HUES6 (cell line): Measurements from ENCODE around the gene TSPAN16.
A peak's percentile ranks its signal among the peaks of the same experiment; 100 is the strongest.
"Not testable (repeated sequence)": the region's sequence is repeated elsewhere in the genome, so short reads cannot be mapped to it uniquely, and the experiment has no call there.

ENCODE experiments used
- H3K27ac ChIP-seq: 2 replicates; pipeline ENCODE4 v1.7.0; 2013; ENCODE audit warnings: low read depth, mild to moderate bottlenecking, low read length, inconsistent platforms
- H3K27me3 ChIP-seq: 2 replicates; pipeline ENCODE4 v1.6.1; 2013; ENCODE audit warnings: low read length; ENCODE audit not compliant: control insufficient read depth, insufficient read depth
- H3K36me3 ChIP-seq: 2 replicates; pipeline ENCODE4 v1.6.1; 2013; ENCODE audit warnings: low read length; ENCODE audit not compliant: control insufficient read depth, insufficient read depth
- H3K4me1 ChIP-seq: 2 replicates; pipeline ENCODE4 v1.6.1; 2013; ENCODE audit warnings: low read length; ENCODE audit not compliant: control insufficient read depth, insufficient read depth
- H3K4me3 ChIP-seq: 2 replicates; pipeline ENCODE4 v1.5.1; 2013; ENCODE audit warnings: low read depth, low read length
- H3K9ac ChIP-seq: one replicate; pipeline ENCODE4 v1.6.1; 2013; ENCODE audit warnings: mild to moderate bottlenecking, low read length
- H3K9me3 ChIP-seq: 2 replicates; pipeline ENCODE4 v1.6.1; 2013; ENCODE audit warnings: low read depth, low read length; ENCODE audit not compliant: control insufficient read depth, insufficient read depth

Gene TSPAN16

DNA sequence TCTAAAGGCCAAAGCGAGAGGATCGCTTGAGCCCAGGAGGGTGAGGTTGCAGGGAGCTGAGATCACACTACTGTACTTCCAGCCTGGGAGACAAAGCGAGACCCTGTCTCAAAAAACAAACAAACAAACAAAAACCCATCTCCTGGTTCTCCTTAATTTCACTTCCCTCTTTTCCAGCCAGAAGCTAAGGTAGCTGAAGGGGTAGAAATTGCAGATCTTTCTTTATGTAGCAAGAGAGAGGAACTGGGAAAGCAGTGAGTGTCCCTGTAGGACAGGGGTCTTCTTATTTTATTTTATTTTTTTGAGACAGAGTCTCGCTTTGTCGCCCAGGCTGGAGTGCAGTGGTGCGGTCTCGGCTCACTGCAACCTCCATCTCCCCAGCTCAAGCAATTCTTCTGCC lies 4.5 kb upstream of the TSPAN16 start:
- Histone ChIP-seq H3K36me3 (no peaks in the 10 kb centered on the region), H3K9me3 (no peaks in the 10 kb centered on the region), H3K4me1 (peaks cover 3% of the 10 kb centered on the region; the same call in 1 of the 2 replicates), H3K9ac (no peak overlapping the region), H3K27ac (no peak overlapping the region), H3K27me3 (no peaks in the 10 kb centered on the region), H3K4me3 (no peak overlapping the region)

DNA sequence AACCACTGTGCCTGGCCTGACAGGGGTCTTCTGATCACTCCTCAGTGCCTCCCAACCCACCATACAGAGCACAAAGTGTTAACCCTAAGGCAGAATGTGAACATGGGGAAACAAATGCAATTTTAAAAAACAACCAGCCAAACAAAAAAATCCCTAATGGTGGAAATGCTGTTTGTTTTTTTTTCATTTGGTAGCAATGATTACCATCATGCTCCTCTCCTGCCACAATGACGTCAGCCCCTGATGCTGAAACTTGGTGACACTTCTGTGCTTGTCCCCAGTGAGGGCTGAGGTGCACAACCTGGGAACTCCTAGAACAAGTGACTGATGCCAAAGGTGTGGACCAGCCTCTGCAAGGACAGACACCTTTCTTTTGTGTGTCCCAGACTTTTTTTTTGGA lies 4.0 kb upstream of the TSPAN16 start:
- Histone ChIP-seq H3K9me3 (no peaks in the 10 kb centered on the region), H3K9ac (no peak overlapping the region), H3K36me3 (no peaks in the 10 kb centered on the region), H3K27me3 (no peaks in the 10 kb centered on the region), H3K4me3 (no peak overlapping the region), H3K4me1 (peaks cover 3% of the 10 kb centered on the region; the same call in 1 of the 2 replicates), H3K27ac (no peak overlapping the region)

DNA sequence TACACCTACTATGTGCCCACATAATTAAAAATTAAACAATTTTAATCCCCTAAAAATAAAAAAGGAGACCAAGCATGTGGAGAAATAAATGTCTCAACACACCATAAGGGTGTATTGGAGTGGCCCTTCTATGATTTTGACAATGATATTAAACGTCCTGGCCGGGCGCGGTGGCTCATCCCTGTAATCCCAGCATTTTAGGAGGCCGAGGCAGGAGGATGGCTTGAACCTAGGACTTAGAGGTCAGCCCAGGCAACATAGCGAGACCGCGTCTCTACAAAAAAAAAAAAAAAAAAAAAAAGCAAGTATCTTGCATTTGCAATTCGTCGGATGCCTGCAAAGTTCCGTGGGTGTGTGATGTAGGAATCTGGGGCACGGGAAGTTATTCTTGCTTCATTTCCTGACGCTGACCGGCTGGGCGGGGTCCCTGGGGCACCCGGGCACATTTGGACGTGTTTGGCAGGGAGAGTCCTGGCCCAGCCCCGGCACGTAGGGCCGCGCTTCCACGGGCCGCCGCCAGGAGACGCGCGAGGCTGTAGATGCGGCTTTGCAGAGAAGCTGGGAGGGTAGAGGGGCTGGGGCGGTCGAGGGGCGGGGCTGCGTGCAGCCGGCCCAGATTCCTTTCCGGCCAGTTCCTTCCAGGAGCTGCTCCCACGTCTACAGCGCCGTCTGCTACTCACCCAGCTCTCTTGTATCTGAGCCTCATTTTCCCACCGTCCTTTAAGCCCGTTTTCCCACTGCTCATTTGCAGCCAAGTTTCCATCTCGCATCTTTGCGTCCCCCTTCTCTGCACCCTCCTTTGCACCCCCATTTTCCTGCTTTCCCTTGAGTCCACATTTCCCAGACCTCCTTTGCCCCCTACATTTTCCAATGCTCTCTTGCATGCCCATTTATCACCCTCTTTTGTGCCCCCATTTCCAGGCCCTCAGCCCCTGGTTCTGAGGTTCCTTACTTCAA lies 2.2 kb upstream of the TSPAN16 start:
- H3K36me3 ChIP-seq, result no peaks in the 10 kb centered on the region
- peak overlapping the region; percentile 35 for H3K4me3 ChIP-seq
- no peaks in the 10 kb centered on the region for H3K9me3 ChIP-seq
- peaks cover 3% of the 10 kb centered on the region; the same call in 1 of the 2 replicates for H3K4me1 ChIP-seq
- no peak overlapping the region for H3K27ac ChIP-seq
- no peak overlapping the region for H3K9ac ChIP-seq
- no peaks in the 10 kb centered on the region for H3K27me3 ChIP-seq

DNA sequence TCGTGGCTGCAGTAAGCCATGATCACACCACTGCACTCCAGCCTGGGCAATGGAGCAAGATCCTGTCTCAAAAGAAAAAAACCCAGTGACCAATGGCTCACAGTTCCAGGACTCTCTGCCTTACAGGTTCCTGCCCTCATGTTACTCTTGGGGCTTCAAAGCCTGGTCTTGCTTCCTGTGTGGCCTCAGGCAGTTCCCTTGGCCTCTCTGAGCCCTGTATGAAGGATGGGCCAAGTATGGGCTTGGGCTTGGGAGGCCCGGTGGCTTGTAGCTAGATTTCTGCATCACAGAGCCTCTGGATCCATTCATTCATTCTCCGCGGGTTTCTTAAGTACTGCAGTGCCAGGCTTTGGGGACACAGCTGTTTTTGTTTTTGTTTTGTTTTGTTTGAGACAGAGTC lies 780 bp upstream of the TSPAN16 start:
- H3K27ac ChIP-seq, result no peak overlapping the region

DNA sequence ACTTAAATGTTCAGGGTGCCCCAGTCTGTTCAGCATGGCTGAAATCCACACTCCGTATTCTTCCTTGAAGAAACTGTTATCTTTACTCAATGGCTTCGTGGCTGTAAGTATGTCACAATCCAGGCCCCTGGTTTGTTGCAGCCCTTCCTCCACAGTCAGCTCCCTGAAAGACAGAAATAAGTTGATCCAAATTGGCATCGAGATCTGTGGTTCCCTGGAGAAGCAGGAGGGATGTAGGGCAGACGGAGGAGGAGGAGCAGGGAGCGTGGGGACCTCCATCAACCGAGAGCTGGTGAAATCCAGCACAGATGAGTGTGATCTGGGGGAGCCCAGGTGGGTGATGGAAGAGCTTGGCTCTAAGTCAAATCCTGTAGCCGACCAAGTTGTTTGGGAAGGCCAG lies 304 bp downstream of the TSPAN16 start:
- H3K9me3 ChIP-seq, result no peaks in the 10 kb centered on the region
- no peak overlapping the region for H3K9ac ChIP-seq
- no peaks in the 10 kb centered on the region; the same call in 1 of the 2 replicates for H3K27me3 ChIP-seq
- H3K4me3 ChIP-seq, result no peak overlapping the region
- H3K27ac ChIP-seq, result no peak overlapping the region
- H3K36me3 ChIP-seq, result no peaks in the 10 kb centered on the region
- H3K4me1 ChIP-seq, result peaks cover 3% of the 10 kb centered on the region; the same call in 1 of the 2 replicates

More for the DNA sequence above, 780 bp upstream of the TSPAN16 start:
- Histone ChIP-seq H3K27me3 (no peaks in the 10 kb centered on the region; the same call in 1 of the 2 replicates), H3K36me3 (no peaks in the 10 kb centered on the region), H3K9ac (no peak overlapping the region), H3K4me1 (peaks cover 3% of the 10 kb centered on the region; the same call in 1 of the 2 replicates), H3K4me3 (no peak overlapping the region), H3K9me3 (no peaks in the 10 kb centered on the region)

DNA sequence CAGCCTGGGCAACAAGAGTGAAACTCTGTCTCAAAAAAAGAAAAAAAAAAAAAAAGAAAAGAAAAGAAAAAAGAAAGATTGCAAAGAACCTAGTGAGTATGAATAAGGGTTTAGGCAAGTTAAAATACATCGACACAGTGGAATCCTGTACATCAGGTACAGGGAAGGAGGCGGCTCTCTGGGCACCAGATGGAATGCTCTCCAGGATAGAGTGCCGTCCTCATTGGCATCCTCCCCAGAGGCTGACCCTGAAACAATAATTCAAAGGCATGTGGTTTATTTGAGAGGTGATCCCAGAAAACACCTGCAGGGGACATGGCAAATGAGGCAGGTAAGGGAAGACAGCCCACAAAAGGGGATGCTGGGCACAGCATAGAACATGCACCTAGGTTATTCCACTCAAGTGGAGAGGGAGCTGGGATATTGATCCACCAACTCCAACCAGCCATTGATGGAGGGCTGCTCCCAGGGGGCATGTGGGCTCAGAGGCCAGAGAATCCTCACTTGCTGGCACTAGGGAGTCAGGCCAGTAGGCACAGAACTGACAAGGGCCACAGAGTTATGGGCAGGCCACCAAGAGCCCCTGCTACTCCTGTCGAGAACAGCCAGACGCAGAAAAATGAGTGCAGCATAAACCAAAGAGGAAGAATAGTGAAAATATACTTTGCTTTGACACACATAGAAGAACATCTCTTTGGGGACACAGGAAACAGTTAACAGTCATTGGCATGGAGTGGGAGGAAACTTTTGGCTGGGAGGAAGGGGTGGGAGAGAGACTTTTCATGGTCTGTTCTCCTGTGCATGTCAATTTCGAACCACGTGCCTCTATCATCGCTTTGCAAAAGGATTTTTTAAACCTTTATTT lies 4.2 kb downstream of the TSPAN16 start:
- H3K27me3 ChIP-seq, result no peaks in the 10 kb centered on the region; the same call in 1 of the 2 replicates
- H3K9me3 ChIP-seq, result no peaks in the 10 kb centered on the region
- no peaks in the 10 kb centered on the region for H3K4me1 ChIP-seq
- no peak overlapping the region for H3K9ac ChIP-seq
- H3K4me3 ChIP-seq, result no peak overlapping the region
- H3K36me3 ChIP-seq, result no peaks in the 10 kb centered on the region
- no peak overlapping the region for H3K27ac ChIP-seq

DNA sequence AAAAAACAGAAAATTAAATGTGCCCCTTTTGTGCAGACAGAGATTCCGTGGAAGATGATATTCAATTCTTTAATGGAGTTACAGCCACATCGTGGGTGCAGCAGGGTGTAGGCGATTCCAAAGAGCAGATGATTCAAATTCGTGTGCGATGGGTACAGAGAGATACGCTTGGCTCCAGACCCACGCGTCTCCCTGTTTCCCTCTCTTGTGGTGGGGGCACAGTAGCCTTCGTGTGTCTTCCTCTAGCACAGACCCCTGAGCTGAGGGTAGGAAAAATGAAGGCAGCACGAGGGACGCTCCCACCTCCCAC lies 4.8 kb downstream of the TSPAN16 start:
- Histone ChIP-seq H3K4me3 (no peak overlapping the region), H3K27me3 (no peaks in the 10 kb centered on the region; the same call in 1 of the 2 replicates), H3K9ac (no peak overlapping the region), H3K9me3 (no peaks in the 10 kb centered on the region), H3K36me3 (no peaks in the 10 kb centered on the region), H3K4me1 (no peaks in the 10 kb centered on the region), H3K27ac (no peak overlapping the region)

DNA sequence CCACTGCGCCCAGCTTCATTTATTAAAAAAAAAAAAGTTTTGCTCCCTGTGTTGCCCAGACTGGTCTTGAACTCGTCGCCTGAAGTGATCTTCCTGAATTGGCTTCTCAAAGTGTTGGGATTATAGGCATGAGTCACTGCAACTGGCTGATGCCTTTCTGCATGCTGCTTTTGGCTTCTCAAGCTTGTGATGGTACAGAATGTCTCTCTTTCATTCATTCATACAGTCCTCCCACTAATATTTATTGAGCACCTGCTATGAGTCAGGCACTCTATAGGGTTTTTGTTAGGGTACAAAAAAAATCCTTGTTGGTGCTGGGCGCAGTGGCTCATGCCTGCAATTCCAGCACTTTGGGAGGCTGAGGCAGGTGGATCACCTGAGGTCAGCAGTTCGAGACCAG lies 9.0 kb downstream of the TSPAN16 start:
- no peak overlapping the region for H3K9ac ChIP-seq
- no peaks in the 10 kb centered on the region for H3K9me3 ChIP-seq
- no peak overlapping the region for H3K4me3 ChIP-seq
- H3K27ac ChIP-seq, result no peak overlapping the region
- H3K27me3 ChIP-seq, result no peaks in the 10 kb centered on the region; the same call in 1 of the 2 replicates
- H3K36me3 ChIP-seq, result no peaks in the 10 kb centered on the region
- H3K4me1 ChIP-seq, result no peaks in the 10 kb centered on the region

DNA sequence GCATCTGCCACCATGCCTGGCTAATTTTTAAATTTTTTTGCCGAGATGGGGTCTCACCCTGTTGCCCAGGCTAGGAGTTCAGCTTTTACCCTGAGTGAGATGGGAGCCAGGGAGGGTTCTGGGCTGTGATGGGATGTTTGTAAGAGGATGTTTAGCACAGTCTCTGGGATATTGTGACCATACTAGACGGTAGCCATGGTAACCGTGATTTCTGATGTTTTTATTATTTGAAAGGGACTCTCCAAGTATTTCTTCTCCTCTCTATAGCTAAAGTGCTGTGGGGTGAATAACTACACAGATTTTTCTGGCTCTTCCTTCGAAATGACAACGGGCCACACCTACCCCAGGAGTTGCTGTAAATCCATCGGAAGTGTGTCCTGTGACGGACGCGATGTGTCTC lies 10.4 kb downstream of the TSPAN16 start:
- Histone ChIP-seq H3K27me3 (no peaks in the 10 kb centered on the region), H3K9ac (no peak overlapping the region), H3K9me3 (no peaks in the 10 kb centered on the region), H3K4me3 (no peak overlapping the region), H3K27ac (no peak overlapping the region), H3K4me1 (no peaks in the 10 kb centered on the region), H3K36me3 (no peaks in the 10 kb centered on the region)

DNA sequence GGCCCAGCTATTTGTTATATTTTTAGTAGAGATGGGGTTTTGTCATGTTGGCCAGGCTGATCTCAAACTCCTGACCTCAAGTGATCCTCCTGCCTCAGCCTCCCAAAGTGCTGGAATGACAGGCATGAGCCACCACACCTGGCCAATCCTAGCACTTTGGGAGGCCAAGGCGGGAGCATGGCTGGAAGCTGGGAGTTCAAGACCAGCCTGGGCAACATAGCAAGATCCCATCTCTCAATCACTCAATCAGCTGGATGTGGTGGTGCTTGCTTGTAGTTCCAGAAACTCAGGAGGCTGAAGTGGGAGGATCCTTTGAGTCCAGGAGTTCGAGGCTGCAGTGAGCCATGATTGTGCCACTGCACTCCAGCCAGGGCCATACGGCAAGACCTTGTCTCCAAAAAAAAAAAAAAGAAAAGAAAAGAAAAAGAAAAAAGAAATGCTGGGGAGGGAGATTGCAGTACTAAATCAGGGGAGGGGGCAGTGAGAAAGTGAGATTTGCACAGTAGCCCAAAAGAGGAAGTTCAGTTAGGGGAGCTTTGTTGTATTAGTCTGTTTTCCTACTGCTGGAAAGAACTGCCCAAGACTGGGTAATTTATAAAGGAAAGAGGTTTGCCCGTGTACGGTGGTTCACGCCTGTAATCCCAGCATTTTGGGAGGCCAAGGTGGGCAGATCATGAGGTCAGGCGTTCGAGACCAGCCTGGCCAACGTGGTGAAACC lies 24.5 kb downstream of the TSPAN16 start:
- not testable (repeated sequence) for H3K36me3 ChIP-seq, H3K27me3 ChIP-seq, H3K4me3 ChIP-seq, H3K9me3 ChIP-seq, H3K4me1 ChIP-seq, H3K9ac ChIP-seq, H3K27ac ChIP-seq
